OCI-LY7 (cell line): ENCODE results near the gene ALLC. TPM values are rescaled to one million over a fixed set of nuclear protein-coding genes. Genes with fewer than 3 reads are reported as not detected.

Experiments used
- BruUV-seq: library from RNA; stranded (reverse); fragments of 400-500 nt; replicated peaks from 2 replicates; lab custom pipeline; 2021; lab: Mats Ljungman, UMichigan
- CTCF ChIA-PET: fragments of 300-600 bp; sonication (Branson Sonifier 250); formaldehyde crosslinking; loops from one replicate; lab custom pipeline; 2022; ENCODE audit warnings: antibody characterized with exemption; ENCODE audit not compliant: unreplicated experiment; lab: Charles Lee
- POLR2A ChIA-PET: fragments of 300-600 bp; sonication (Branson Sonifier 250); formaldehyde crosslinking; loops from one replicate; lab custom pipeline; 2022; ENCODE audit warnings: antibody characterized with exemption; lab: Charles Lee
- DNase-seq: peaks from one replicate; pipeline ENCODE4 v3.0.0-alpha.2; 2015; ENCODE audit warnings: low spot score
- H2AFZ ChIP-seq: fragments of 200-600 bp; sonication (generic), shearing (Covaris generic); 2 replicates; pipeline ENCODE4 v1.6.1; 2014; ENCODE audit warnings: mild to moderate bottlenecking, antibody characterized with exemption, low read length, moderate library complexity
- H3K27ac ChIP-seq: fragments of 200-600 bp; sonication (generic); 2 replicates; pipeline ENCODE4 v1.5.1; 2014; ENCODE audit warnings: mixed run types, low read depth, mild to moderate bottlenecking, moderate library complexity, low read length, inconsistent platforms; ENCODE audit not compliant: poor library complexity, severe bottlenecking
- H3K36me3 ChIP-seq: fragments of 200-600 bp; sonication (generic); 2 replicates; pipeline ENCODE4 v1.6.1; 2014; ENCODE audit warnings: mild to moderate bottlenecking, antibody characterized with exemption, low read length, moderate library complexity, mixed read lengths; ENCODE audit not compliant: insufficient read depth
- H3K4me1 ChIP-seq: fragments of 200-600 bp; sonication (generic); 2 replicates; pipeline ENCODE4 v1.5.1; 2014; ENCODE audit warnings: mild to moderate bottlenecking, low read length; ENCODE audit not compliant: insufficient read depth, poor library complexity, severe bottlenecking
- H3K4me2 ChIP-seq: fragments of 200-600 bp; sonication (generic); 2 replicates; pipeline ENCODE4 v1.6.1; 2014; ENCODE audit warnings: mild to moderate bottlenecking, low read length
- H3K4me3 ChIP-seq: fragments of 200-600 bp; sonication (generic); 2 replicates; pipeline ENCODE4 v1.5.1; 2014; ENCODE audit warnings: mild to moderate bottlenecking, low read depth, low read length; ENCODE audit not compliant: poor library complexity, severe bottlenecking
- H3K79me2 ChIP-seq: fragments of 200-600 bp; sonication (generic); 2 replicates; pipeline ENCODE4 v1.6.1; 2016; ENCODE audit warnings: low read depth, mild to moderate bottlenecking, low read length, moderate library complexity, mixed read lengths; ENCODE audit not compliant: insufficient read depth
- H3K9me2 ChIP-seq: fragments of 200-600 bp; sonication (generic); 2 replicates; pipeline ENCODE4 v1.6.1; 2016; ENCODE audit warnings: mild to moderate bottlenecking, low read length, mixed read lengths; ENCODE audit not compliant: insufficient read depth
- H3K9me3 ChIP-seq: fragments of 200-600 bp; sonication (generic); 2 replicates; pipeline ENCODE4 v1.6.1; 2014; ENCODE audit warnings: mild to moderate bottlenecking, mixed run types, low read length, mixed read lengths
- H4K20me1 ChIP-seq: fragments of 200-600 bp; sonication (generic); 2 replicates; pipeline ENCODE4 v1.6.1; 2014; ENCODE audit warnings: mild to moderate bottlenecking, antibody characterized with exemption, low read length, moderate library complexity, mixed read lengths; ENCODE audit not compliant: insufficient read depth
- CTCF ChIP-seq: fragments of 200-600 bp; sonication (generic); conservative IDR thresholded peaks from 2 replicates; pipeline ENCODE4 v1.5.1; 2014; ENCODE audit warnings: mild to moderate bottlenecking, antibody characterized with exemption, low read length, moderate library complexity, mixed read lengths
- EZH2phosphoT487 ChIP-seq: fragments of 200-600 bp; sonication (generic); IDR thresholded peaks from 2 replicates; pipeline ENCODE4 v1.6.1; 2018; ENCODE audit warnings: low read depth, borderline replicate concordance, mild to moderate bottlenecking, mixed run types, antibody characterized with exemption, low read length, moderate library complexity, mixed read lengths
- intact Hi-C: fragments of 100-400 bp; cut with micrococcal nuclease; formaldehyde crosslinking; loops from one replicate; pipeline ENCODE4 v1.10.0; 2022; ENCODE audit not compliant: unreplicated experiment
- total RNA-seq, 2 experiments: library from RNA; depleted of rRNA in 1 of 2; stranded (reverse); fragments of >200 nt in 1 of 2; shearing (Covaris generic) in 1 of 2; gene quantifications; 2 replicates each; pipeline ENCODE4 v1.2.3, GENCODE V29; 2014 to 2022

The ALLC gene
- total RNA-seq, 2 experiments from 2014 or later: not detected

- Histone ChIP-seq H2AFZ (no peak overlapping the region), H3K79me2 (no peaks in the 10 kb centered on the region), H3K36me3 (no peaks in the 10 kb centered on the region), H4K20me1 (no peaks in the 10 kb centered on the region), H3K4me1 (no peaks in the 10 kb centered on the region), H3K4me2 (no peak overlapping the region), H3K9me2 (no peaks in the 10 kb centered on the region), H3K4me3 (no peak overlapping the region), H3K27ac (no peak overlapping the region), H3K9me3 (no peaks in the 10 kb centered on the region)
- ChIA-PET POLR2A (interaction anchor here (0.5 kb wide), 1 partner anchor 738 kb away, joined by 3 read pairs; no protein-coding TSS in a partner anchor), CTCF (no interaction called here)
- no TSS peak for BruUV-seq
- DNase-seq: no peak
- intact Hi-C loops: no loop called here
- TF ChIP-seq EZH2phosphoT487 (no peak), CTCF (no peak)
Observed at GRCh38 chr2:3730646-3731045, 72.6 kb downstream of the ALLC start.

- DNase-seq: no peak
- no peaks in the 10 kb centered on the region for H4K20me1 ChIP-seq
- no TSS peak for BruUV-seq
- TF ChIP-seq EZH2phosphoT487 (no peak), CTCF (no peak)
- intact Hi-C loops: no loop called here
- ChIA-PET CTCF (no interaction called here), POLR2A (no interaction called here)
- no peaks in the 10 kb centered on the region for H3K79me2 ChIP-seq
- H2AFZ ChIP-seq: no peak overlapping the region
- no peaks in the 10 kb centered on the region for H3K36me3 ChIP-seq
- H3K27ac ChIP-seq: no peak overlapping the region
- H3K4me1 ChIP-seq: no peaks in the 10 kb centered on the region
- H3K9me3 ChIP-seq: no peaks in the 10 kb centered on the region
- no peak overlapping the region for H3K4me3 ChIP-seq
- H3K9me2 ChIP-seq: no peaks in the 10 kb centered on the region
- H3K4me2 ChIP-seq: no peak overlapping the region
Observed at GRCh38 chr2:3731829-3732228, 73.8 kb downstream of the ALLC start.

DNA sequence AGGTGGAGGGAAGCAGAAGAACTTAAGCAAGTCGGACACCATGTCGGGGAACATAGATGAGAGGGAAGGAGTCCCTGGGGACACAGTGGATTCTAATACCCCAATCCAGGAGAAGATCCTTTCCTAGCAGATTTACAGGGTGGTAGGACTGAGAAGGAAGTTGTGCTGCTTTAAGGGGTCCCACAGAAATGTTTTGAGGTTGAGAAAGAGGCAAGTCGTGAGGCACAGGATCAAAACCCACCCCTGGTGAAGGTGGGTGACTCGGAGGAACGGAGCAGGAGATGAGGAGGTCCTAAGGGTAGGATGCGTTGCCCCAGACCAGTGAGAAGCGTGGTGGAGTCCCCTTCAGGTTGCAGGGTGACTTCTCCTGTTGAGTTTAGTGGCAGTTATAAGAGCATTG lies 78.1 kb downstream of the ALLC start:
- Histone ChIP-seq H3K9me2 (no peaks in the 10 kb centered on the region), H3K36me3 (no peaks in the 10 kb centered on the region), H3K9me3 (no peaks in the 10 kb centered on the region), H3K79me2 (no peaks in the 10 kb centered on the region), H3K4me3 (no peak overlapping the region), H4K20me1 (no peaks in the 10 kb centered on the region), H2AFZ (no peak overlapping the region), H3K4me1 (no peaks in the 10 kb centered on the region), H3K4me2 (no peak overlapping the region), H3K27ac (no peak overlapping the region)
- no peak for TF ChIP-seq CTCF
- TF ChIP-seq EZH2phosphoT487: no peak
- intact Hi-C loops: no loop called here
- CTCF ChIA-PET: no interaction called here
- no TSS peak for BruUV-seq
- POLR2A ChIA-PET: no interaction called here
- no peak for DNase-seq
